Ishikawa (cell line): ENCODE results near the gene RNFT2.
A peak's percentile ranks its signal among the peaks of the same experiment; 100 is the strongest.

Source experiments
- CEBPB ChIP-seq: IDR thresholded peaks from 2 replicates; pipeline ENCODE4 v1.6.1; 2012
- CREB1 ChIP-seq: IDR thresholded peaks from 2 replicates; pipeline ENCODE4 v1.6.1; 2012; ENCODE audit warnings: low read depth
- EGR1 ChIP-seq: IDR thresholded peaks from 2 replicates; pipeline ENCODE4 v1.6.1; 2012
- EP300 ChIP-seq: IDR thresholded peaks from 2 replicates; pipeline ENCODE4 v1.6.1; 2012; ENCODE audit warnings: borderline replicate concordance
- FOXM1 ChIP-seq: IDR thresholded peaks from 2 replicates; pipeline ENCODE4 v1.6.1; 2012; ENCODE audit warnings: low read depth, borderline replicate concordance
- NFIC ChIP-seq: IDR thresholded peaks from 2 replicates; pipeline ENCODE4 v1.6.1; 2012
- RAD21 ChIP-seq: IDR thresholded peaks from 2 replicates; pipeline ENCODE4 v1.6.1; 2012; ENCODE audit warnings: low read depth
- REST ChIP-seq: IDR thresholded peaks from 2 replicates; pipeline ENCODE4 v1.6.1; 2012; ENCODE audit warnings: low read depth, mild to moderate bottlenecking
- TAF1 ChIP-seq: IDR thresholded peaks from 2 replicates; pipeline ENCODE4 v1.6.1; 2012; ENCODE audit warnings: low read depth, mild to moderate bottlenecking
- TCF12 ChIP-seq: IDR thresholded peaks from 2 replicates; pipeline ENCODE4 v1.6.1; 2012; ENCODE audit warnings: low read depth
- TEAD4 ChIP-seq: IDR thresholded peaks from 2 replicates; pipeline ENCODE4 v1.6.1; 2012
- USF1 ChIP-seq: IDR thresholded peaks from 2 replicates; pipeline ENCODE4 v1.6.1; 2012
- YY1 ChIP-seq: IDR thresholded peaks from 2 replicates; pipeline ENCODE4 v1.6.1; 2012; ENCODE audit warnings: low read depth
- ZBTB7A ChIP-seq: IDR thresholded peaks from 2 replicates; pipeline ENCODE4 v1.6.1; 2012; ENCODE audit warnings: low read depth
- TF ChIP-seq, protein P1 (sequence below): IDR thresholded peaks from 2 replicates; pipeline ENCODE4 v1.6.1; 2012

The RNFT2 gene

GRCh38 chr12:116880817-116881324, 142.8 kb downstream of the RNFT2 start:
- TF ChIP-seq, protein P1, sequence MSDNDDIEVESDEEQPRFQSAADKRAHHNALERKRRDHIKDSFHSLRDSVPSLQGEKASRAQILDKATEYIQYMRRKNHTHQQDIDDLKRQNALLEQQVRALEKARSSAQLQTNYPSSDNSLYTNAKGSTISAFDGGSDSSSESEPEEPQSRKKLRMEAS = no peak; the same call in 1 of the 2 replicates
- TF ChIP-seq TCF12 (no peak), FOXM1 (no peak), NFIC (no peak)

DNA sequence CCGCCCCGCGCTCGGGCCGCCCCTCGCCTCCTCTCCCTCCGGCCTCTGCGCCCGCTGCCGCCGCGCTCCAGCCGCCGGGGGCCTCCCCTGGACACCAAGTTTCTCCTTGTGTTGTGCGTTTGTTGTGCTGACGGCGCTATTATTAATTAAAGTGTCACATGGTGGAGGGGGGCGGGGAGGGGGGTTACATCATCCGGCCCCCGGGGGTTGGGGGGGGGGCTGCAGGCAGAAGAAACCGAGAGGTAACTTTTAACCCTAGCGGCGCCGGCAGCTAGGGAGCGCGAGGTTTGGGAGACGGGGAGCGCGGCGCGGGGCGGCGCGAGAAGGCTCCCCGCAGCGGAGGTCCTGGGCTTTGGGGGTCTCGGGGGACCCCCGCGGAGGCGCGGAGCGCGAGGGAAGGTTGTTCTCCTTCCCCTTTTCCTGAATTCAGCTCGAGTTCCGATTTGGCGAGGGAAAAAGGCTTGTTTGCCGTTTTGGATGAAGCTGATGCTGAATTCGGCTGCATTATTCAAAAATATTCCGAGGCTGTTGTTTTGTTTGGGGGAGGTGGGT, 143.3 kb downstream of the RNFT2 start, which contains the start of gene HRK:
Gene HRK, minus strand, starts transcription at position 117 of the 552 bp plus-strand sequence. CDS start 134 bp downstream, outside the sequence.
- TF ChIP-seq, protein P1 = no peak
- peak; percentile 78; the same call in 1 of the 2 replicates for TF ChIP-seq ZBTB7A
- TF ChIP-seq FOXM1 = peak; percentile 37; the same call in 1 of the 2 replicates
- TF ChIP-seq TEAD4 = no peak
- peak; percentile 65 for TF ChIP-seq USF1

DNA sequence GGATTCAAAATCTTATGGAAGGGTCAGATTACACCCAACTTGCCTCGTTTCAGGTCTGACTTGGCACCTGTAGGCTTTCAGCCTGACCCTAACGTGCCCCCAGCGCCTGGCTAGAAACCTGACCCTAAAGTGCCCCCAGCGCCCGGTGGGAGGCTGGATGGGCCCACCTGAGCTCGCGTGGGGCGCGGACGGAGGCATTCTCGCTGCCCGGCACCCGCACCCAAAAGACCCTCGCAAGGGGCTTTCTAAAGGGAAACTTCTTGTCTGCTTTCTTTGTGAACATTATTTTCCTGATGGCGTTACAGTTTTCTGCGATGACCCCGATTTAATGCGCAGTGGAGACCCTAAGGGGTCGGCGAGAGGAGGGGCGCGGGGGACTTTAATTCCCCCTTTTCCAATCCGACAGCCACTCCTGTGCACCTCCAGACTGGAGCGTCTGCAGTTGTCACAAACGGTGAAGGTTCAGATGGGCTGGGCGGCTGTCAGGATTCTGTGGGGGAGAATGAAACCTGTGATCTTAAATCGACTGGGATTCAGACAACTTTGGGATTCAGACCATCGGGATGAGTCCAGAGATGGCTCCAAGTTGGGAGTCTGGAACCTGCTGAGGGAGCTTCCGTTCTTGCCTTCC, 143.9 kb downstream of the RNFT2 start:
- TF ChIP-seq USF1 = no peak
- TF ChIP-seq RAD21 = no peak
- TF ChIP-seq YY1 = no peak
- TF ChIP-seq ZBTB7A = peak; percentile 62
- no peak for TF ChIP-seq TAF1
- no peak for TF ChIP-seq EGR1

DNA sequence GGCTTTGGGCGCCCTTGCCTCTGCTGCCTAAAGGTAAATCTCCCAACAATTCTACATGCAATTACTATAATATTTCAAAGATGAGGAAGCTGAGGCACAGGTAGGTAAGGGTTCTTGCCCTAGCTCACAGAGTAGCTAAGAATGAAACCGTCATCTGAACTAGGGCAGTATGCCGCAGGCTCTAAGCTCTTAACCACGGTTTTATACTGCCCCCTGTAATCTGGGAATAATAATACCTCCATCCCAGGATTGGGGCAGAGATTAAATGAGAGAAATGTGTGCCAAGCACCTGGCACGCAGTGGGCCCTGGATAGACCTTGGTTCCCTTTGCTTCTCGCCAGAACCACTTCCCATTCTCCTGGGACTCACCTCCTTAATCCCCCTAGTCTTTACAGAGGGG, 144.6 kb downstream of the RNFT2 start:
- TF ChIP-seq CREB1 (no peak), RAD21 (peak; percentile 48)

GRCh38 chr12:116884871-116885270, 146.8 kb downstream of the RNFT2 start:
- TF ChIP-seq CEBPB (no peak), CREB1 (no peak), NFIC (no peak), EGR1 (no peak), RAD21 (no peak), EP300 (no peak), USF1 (no peak), TCF12 (no peak), YY1 (no peak), TEAD4 (no peak), TAF1 (no peak), REST (no peak), ZBTB7A (no peak), FOXM1 (no peak)
- TF ChIP-seq, protein P1 = no peak

GRCh38 chr12:116885491-116885890, 147.4 kb downstream of the RNFT2 start:
- TF ChIP-seq YY1 (no peak), CREB1 (no peak), CEBPB (no peak), NFIC (no peak)
- TF ChIP-seq, protein P1 = no peak

DNA sequence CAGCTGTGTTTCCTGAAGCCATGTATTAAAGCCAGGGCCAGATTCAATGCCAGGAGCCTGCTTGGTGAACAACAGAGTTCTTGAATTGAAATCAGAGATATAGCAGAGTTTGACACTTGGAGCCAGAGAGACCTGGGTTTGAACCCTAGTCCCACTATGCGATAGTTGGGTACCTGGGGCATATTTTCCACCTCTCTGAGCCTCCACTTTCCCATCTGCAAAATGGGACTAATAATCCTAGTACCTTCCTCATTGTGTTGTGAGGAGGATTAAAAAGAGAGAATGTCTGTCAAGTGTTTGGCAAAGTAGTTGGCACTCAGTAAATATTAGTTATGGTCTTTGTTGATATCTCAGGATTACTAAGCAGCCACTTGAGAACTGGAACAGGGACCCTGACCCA, 149.1 kb downstream of the RNFT2 start:
- TF ChIP-seq ZBTB7A (no peak), FOXM1 (no peak), EGR1 (no peak), RAD21 (no peak), CREB1 (no peak), REST (no peak), NFIC (no peak), TAF1 (no peak), TEAD4 (no peak), EP300 (no peak), TCF12 (no peak), YY1 (no peak), USF1 (no peak)
- TF ChIP-seq, protein P1 = no peak
